IMR-90 (cell line): ENCODE data around the gene LARP4B. TPM values are rescaled to one million over a fixed set of nuclear protein-coding genes. Genes with fewer than 3 reads are reported as not detected.

Experiments
- ATAC-seq: fragments of 200-7000 bp; cut with Tn5 transposase; 2 replicates; pipeline ENCODE4 v1.9.1; 2020; ENCODE audit warnings: low read depth, mild to moderate bottlenecking, moderate library complexity
- BruUV-seq: library from RNA; stranded (reverse); fragments of 400-500 nt; replicated peaks from 2 replicates; lab custom pipeline; 2021; lab: Mats Ljungman, UMichigan
- CTCF ChIA-PET: fragments of 300-600 bp; formaldehyde crosslinking; extraction: SDS; loops from one replicate; lab custom pipeline; 2021; ENCODE audit warnings: antibody characterized with exemption; lab: Yijun Ruan, JAX
- POLR2A ChIA-PET: fragments of 300-600 bp; sonication (Branson Sonifier 250); formaldehyde crosslinking; loops from one replicate; lab custom pipeline; 2022; ENCODE audit warnings: antibody characterized with exemption; ENCODE audit not compliant: unreplicated experiment; lab: Charles Lee
- DNase-seq: peaks from one replicate; pipeline ENCODE4 v3.0.0; 2013
- H2AFZ ChIP-seq: replicated peaks from 2 replicates; pipeline ENCODE3; 2013; ENCODE audit warnings: low read length, mild to moderate bottlenecking; ENCODE audit not compliant: poor library complexity
- H2AK5ac ChIP-seq: 2 replicates; pipeline ENCODE4 v1.6.1; 2013; ENCODE audit warnings: low read depth, low read length, inconsistent platforms
- H2AK9ac ChIP-seq: replicated peaks from 2 replicates; pipeline ENCODE3; 2013; ENCODE audit warnings: mild to moderate bottlenecking, low read depth, low read length, moderate library complexity; ENCODE audit not compliant: poor library complexity
- H2BK120ac ChIP-seq: 2 replicates; pipeline ENCODE4 v1.6.1; 2013; ENCODE audit warnings: low read depth, low read length, inconsistent platforms
- H2BK15ac ChIP-seq: 3 replicates; pipeline ENCODE4 v1.6.1; 2013; ENCODE audit warnings: low read depth, low read length, inconsistent platforms
- H2BK20ac ChIP-seq: 2 replicates; pipeline ENCODE4 v1.6.1; 2013; ENCODE audit warnings: low read depth, mild to moderate bottlenecking, inconsistent platforms, low read length, moderate library complexity
- H2BK5ac ChIP-seq: 2 replicates; pipeline ENCODE4 v1.6.1; 2013; ENCODE audit warnings: mild to moderate bottlenecking, low read depth, low read length, inconsistent platforms; ENCODE audit not compliant: poor library complexity, severe bottlenecking
- H3K14ac ChIP-seq: replicated peaks from 2 replicates; pipeline ENCODE4 v1.6.1; 2013; ENCODE audit warnings: low read depth, low read length, inconsistent platforms
- H3K18ac ChIP-seq: 2 replicates; pipeline ENCODE4 v1.6.1; 2013; ENCODE audit warnings: low read depth, low read length, control low read depth
- H3K23ac ChIP-seq: 2 replicates; pipeline ENCODE4 v1.6.1; 2013; ENCODE audit warnings: low read depth, low read length, inconsistent platforms
- H3K27ac ChIP-seq: 2 replicates; pipeline ENCODE4 v1.5.1; 2013; ENCODE audit warnings: mild to moderate bottlenecking, control low read depth, low read length; ENCODE audit not compliant: insufficient read depth
- H3K27me3 ChIP-seq: 2 replicates; pipeline ENCODE4 v1.6.1; 2013; ENCODE audit warnings: low read length; ENCODE audit not compliant: control insufficient read depth, insufficient read depth
- H3K36me3 ChIP-seq: 2 replicates; pipeline ENCODE4 v1.6.1; 2013; ENCODE audit warnings: low read length, mixed read lengths; ENCODE audit not compliant: control insufficient read depth, insufficient read depth
- H3K4ac ChIP-seq: 2 replicates; pipeline ENCODE4 v1.6.1; 2013; ENCODE audit warnings: low read depth, low read length, inconsistent platforms
- H3K4me1 ChIP-seq: 2 replicates; pipeline ENCODE4 v1.6.1; 2013; ENCODE audit warnings: low read length, mixed read lengths; ENCODE audit not compliant: control insufficient read depth, insufficient read depth
- H3K4me2 ChIP-seq: 2 replicates; pipeline ENCODE4 v1.6.1; 2013; ENCODE audit warnings: low read depth, mild to moderate bottlenecking, control low read depth, low read length, moderate library complexity
- H3K4me3 ChIP-seq: 2 replicates; pipeline ENCODE4 v1.5.1; 2013; ENCODE audit warnings: low read depth, mild to moderate bottlenecking, control low read depth, low read length, moderate library complexity; ENCODE audit not compliant: insufficient read depth
- H3K56ac ChIP-seq: 2 replicates; pipeline ENCODE4 v1.6.1; 2013; ENCODE audit warnings: low read length, inconsistent platforms; ENCODE audit not compliant: insufficient read depth; ENCODE audit errors: extremely low read depth
- H3K79me1 ChIP-seq, 2 experiments: 2 replicates each; pipeline ENCODE4 v1.6.1; 2013; ENCODE audit warnings: low read length in 2 of 2, inconsistent platforms in 1 of 2, low read depth in 1 of 2
- H3K9ac ChIP-seq: 2 replicates; pipeline ENCODE4 v1.6.1; 2013; ENCODE audit warnings: low read depth, low read length, control low read depth
- H3K9me1 ChIP-seq: 2 replicates; pipeline ENCODE4 v1.6.1; 2013; ENCODE audit warnings: low read length, inconsistent platforms; ENCODE audit not compliant: insufficient read depth
- H3K9me3 ChIP-seq: 2 replicates; pipeline ENCODE4 v1.6.1; 2013; ENCODE audit warnings: low read length; ENCODE audit not compliant: control insufficient read depth, insufficient read depth
- H4K20me1 ChIP-seq: 2 replicates; pipeline ENCODE4 v1.6.1; 2013; ENCODE audit warnings: low read length, inconsistent platforms; ENCODE audit not compliant: insufficient read depth
- H4K5ac ChIP-seq: 2 replicates; pipeline ENCODE4 v1.6.1; 2013; ENCODE audit warnings: mild to moderate bottlenecking, low read depth, low read length, control low read depth
- H4K8ac ChIP-seq, 2 experiments: 2 replicates each; pipeline ENCODE4 v1.6.1; 2013; ENCODE audit warnings: low read depth in 2 of 2, low read length in 2 of 2, control low read depth in 1 of 2, inconsistent platforms in 1 of 2
- H4K91ac ChIP-seq: 2 replicates; pipeline ENCODE4 v1.6.1; 2013; ENCODE audit warnings: low read depth, low read length, inconsistent platforms; ENCODE audit not compliant: insufficient read depth
- CEBPB ChIP-seq: IDR thresholded peaks from 2 replicates; pipeline ENCODE4 v1.6.1; 2012; ENCODE audit warnings: low read depth, low read length, improper control_type of control experiment
- CHD1 ChIP-seq: IDR thresholded peaks from 2 replicates; pipeline ENCODE4 v1.6.1; 2012; ENCODE audit warnings: low read depth, low read length, improper control_type of control experiment
- CTCF ChIP-seq: conservative IDR thresholded peaks from 2 replicates; pipeline ENCODE4 v1.5.1; 2012; ENCODE audit warnings: mild to moderate bottlenecking, low read depth, low read length, improper control_type of control experiment
- FOS ChIP-seq: fragments of 150-350 bp; IDR thresholded peaks from 2 replicates; pipeline ENCODE4 v1.6.1; 2016; ENCODE audit warnings: low read depth, low read length
- MAFK ChIP-seq: IDR thresholded peaks from 2 replicates; pipeline ENCODE4 v1.6.1; 2012; ENCODE audit warnings: low read depth, low read length, improper control_type of control experiment
- MAZ ChIP-seq: IDR thresholded peaks from 2 replicates; pipeline ENCODE4 v1.6.1; 2012; ENCODE audit warnings: low read depth, mild to moderate bottlenecking, low read length, improper control_type of control experiment, moderate library complexity, borderline replicate concordance
- MXI1 ChIP-seq: IDR thresholded peaks from 2 replicates; pipeline ENCODE4 v1.6.1; 2012; ENCODE audit warnings: low read depth, mild to moderate bottlenecking, low read length, moderate library complexity, borderline replicate concordance
- NFE2L2 ChIP-seq: fragments of 150-350 bp; IDR thresholded peaks from 2 replicates; pipeline ENCODE4 v1.6.1; 2016; ENCODE audit warnings: low read depth, mild to moderate bottlenecking, low read length
- POLR2A ChIP-seq: IDR thresholded peaks from 2 replicates; pipeline ENCODE4 v1.6.1; 2012; ENCODE audit warnings: mild to moderate bottlenecking, low read depth, low read length
- RAD21 ChIP-seq: IDR thresholded peaks from 2 replicates; pipeline ENCODE4 v1.6.1; 2012; ENCODE audit warnings: low read length, improper control_type of control experiment
- RCOR1 ChIP-seq: IDR thresholded peaks from 2 replicates; pipeline ENCODE4 v1.6.1; 2012; ENCODE audit warnings: mild to moderate bottlenecking, low read length, improper control_type of control experiment; ENCODE audit not compliant: insufficient replicate concordance
- RFX5 ChIP-seq: IDR thresholded peaks from 2 replicates; pipeline ENCODE4 v1.8.0; 2012; ENCODE audit warnings: low read depth, mild to moderate bottlenecking, low read length, moderate library complexity
- SMC3 ChIP-seq: fragments of 150-350 bp; IDR thresholded peaks from 2 replicates; pipeline ENCODE4 v1.6.1; 2016; ENCODE audit warnings: low read depth, mild to moderate bottlenecking, antibody characterized with exemption, low read length, moderate library complexity
- dilution Hi-C: fragments of 300-500 bp; cut with HindIII; formaldehyde crosslinking; loops from one replicate; pipeline ENCODE4 v1.14.3; 2018; ENCODE audit warnings: low sequenced_read_pairs; ENCODE audit not compliant: unreplicated experiment
- in situ Hi-C: fragments of 300-500 bp; cut with MboI; formaldehyde crosslinking; loops from 3 replicates; pipeline ENCODE4 v1.14.3; 2019; ENCODE audit warnings: low sequenced_read_pairs, inconsistent platforms, mixed read lengths
- intact Hi-C: fragments of 100-400 bp; cut with micrococcal nuclease; formaldehyde crosslinking; loops from 2 replicates; pipeline ENCODE4 v1.10.0; 2022
- polyA plus RNA-seq, 3 experiments: library from polyadenylated mRNA; depleted of rRNA; stranded (reverse); fragments of >200 nt; gene quantifications; 2 replicates each; pipeline ENCODE4 v1.2.3, GENCODE V29; 2012; ENCODE audit warnings: low replicate concordance in 1 of 3
- total RNA-seq: library from RNA; depleted of rRNA; stranded (reverse); fragments of >200 nt; gene quantifications from 2 replicates; pipeline ENCODE4 v1.2.3, GENCODE V29; 2012

Gene LARP4B
- total and polyA plus RNA-seq, 2 of the 4 experiments (the other 2 are of a cell fraction): 24.3 to 25.5 TPM

GRCh38 chr10:853017-853416, 78.5 kb downstream of the LARP4B start:
- no peaks in the 10 kb centered on the region for H3K27me3 ChIP-seq
- dilution Hi-C loops: no loop called here
- BruUV-seq: no TSS peak
- no peak overlapping the region for H2AK5ac ChIP-seq
- no peak overlapping the region for H3K56ac ChIP-seq
- H3K9ac ChIP-seq: no peak overlapping the region
- CTCF ChIA-PET: interaction anchor here (0.7 kb wide), 1 partner anchor 737 kb away, joined by 4 read pairs; no protein-coding TSS in a partner anchor
- no peak overlapping the region for H2AFZ ChIP-seq
- no peak overlapping the region for H2AK9ac ChIP-seq
- H4K5ac ChIP-seq: no peak overlapping the region
- TF ChIP-seq CHD1 (no peak), CEBPB (no peak), RFX5 (no peak), RCOR1 (no peak), RAD21 (no peak), POLR2A (no peak), FOS (no peak), MAFK (no peak), NFE2L2 (no peak), MXI1 (no peak), SMC3 (no peak), CTCF (no peak), MAZ (no peak)
- no peak overlapping the region for H3K23ac ChIP-seq
- peaks cover under 1% of the 10 kb centered on the region; the same call in 1 of the 2 replicates for H3K9me1 ChIP-seq
- H4K20me1 ChIP-seq: peaks cover 29% of the 10 kb centered on the region
- H3K4me2 ChIP-seq: no peak overlapping the region
- no peaks in the 10 kb centered on the region for H3K9me3 ChIP-seq
- H2BK20ac ChIP-seq: no peak overlapping the region
- no peak for ATAC-seq
- H3K18ac ChIP-seq: no peak overlapping the region
- no peak for DNase-seq
- POLR2A ChIA-PET: no interaction called here
- H3K14ac ChIP-seq: no peak overlapping the region
- H3K36me3 ChIP-seq: peaks cover 22% of the 10 kb centered on the region
- no peaks in the 10 kb centered on the region for H3K4me1 ChIP-seq
- intact Hi-C loops: no loop called here
- no peak overlapping the region for H3K27ac ChIP-seq
- no peak overlapping the region for H3K4ac ChIP-seq
- no peak overlapping the region for H4K91ac ChIP-seq
- H3K79me1 ChIP-seq: peaks cover 41 to 70% of the 10 kb centered on the region in 2 experiments
- H4K8ac ChIP-seq: no peak overlapping the region
- in situ Hi-C loops: no loop called here
- H3K4me3 ChIP-seq: no peak overlapping the region
- no peak overlapping the region for H2BK5ac ChIP-seq
- H2BK15ac ChIP-seq: no peak overlapping the region
- no peak overlapping the region for H2BK120ac ChIP-seq
